SK-N-SH (cell line): ENCODE data around the gene CPPED1.
"Not testable (repeated sequence)": the region's sequence is repeated elsewhere in the genome, so short reads cannot be mapped to it uniquely, and the experiment has no call there.

Experiments
- EP300 ChIP-seq, 2 experiments: IDR thresholded peaks; 2 replicates each; pipeline versions ENCODE4 v1.4.0 to v1.6.1; 2012; ENCODE audit warnings: borderline replicate concordance in 1 of 2, low read depth in 1 of 2, low read length in 1 of 2
- FOXM1 ChIP-seq: IDR thresholded peaks from 2 replicates; pipeline ENCODE4 v1.4.0; 2012; ENCODE audit warnings: low read depth, mild to moderate bottlenecking
- NRF1 ChIP-seq: IDR thresholded peaks from 2 replicates; pipeline ENCODE4 v1.6.1; 2012; ENCODE audit warnings: low read depth, mild to moderate bottlenecking, low read length
- POLR2AphosphoS5 ChIP-seq: IDR thresholded peaks from 2 replicates; pipeline ENCODE4 v1.6.1; 2012; ENCODE audit warnings: low read depth, low read length
- RAD21 ChIP-seq: IDR thresholded peaks from 2 replicates; pipeline ENCODE4 v1.6.1; 2012; ENCODE audit warnings: mild to moderate bottlenecking, low read length
- RCOR1 ChIP-seq: fragments of 150-350 bp; IDR thresholded peaks from 2 replicates; pipeline ENCODE4 v1.6.1; 2017; ENCODE audit warnings: antibody characterized with exemption, low read length
- SIN3A ChIP-seq: IDR thresholded peaks from 2 replicates; pipeline ENCODE4 v1.6.1; 2012; ENCODE audit warnings: low read depth, mild to moderate bottlenecking, low read length, moderate library complexity, borderline replicate concordance
- SMC3 ChIP-seq: IDR thresholded peaks from 2 replicates; pipeline ENCODE4 v1.6.1; 2012; ENCODE audit warnings: low read depth, low read length, improper control_type of control experiment
- TAF1 ChIP-seq: IDR thresholded peaks from 2 replicates; pipeline ENCODE4 v1.6.1; 2012; ENCODE audit warnings: low read depth, mild to moderate bottlenecking, low read length, moderate library complexity, borderline replicate concordance
- TF ChIP-seq, protein P1 (sequence below): IDR thresholded peaks from 2 replicates; pipeline ENCODE4; 2012
- TF ChIP-seq, protein P2 (sequence below): fragments of 200-600 bp; sonication (generic); IDR thresholded peaks from 2 replicates; pipeline ENCODE4 v1.6.1; 2017; ENCODE audit warnings: antibody characterized with exemption, mild to moderate bottlenecking, moderate library complexity
- TF ChIP-seq, protein P3 (sequence below): IDR thresholded peaks from 2 replicates; pipeline ENCODE4 v1.4.0; 2012; ENCODE audit warnings: low read depth
- TF ChIP-seq, protein P4 (sequence below): IDR thresholded peaks from 2 replicates; pipeline ENCODE4 v1.4.0; 2012; ENCODE audit warnings: low read depth, borderline replicate concordance

DNA sequence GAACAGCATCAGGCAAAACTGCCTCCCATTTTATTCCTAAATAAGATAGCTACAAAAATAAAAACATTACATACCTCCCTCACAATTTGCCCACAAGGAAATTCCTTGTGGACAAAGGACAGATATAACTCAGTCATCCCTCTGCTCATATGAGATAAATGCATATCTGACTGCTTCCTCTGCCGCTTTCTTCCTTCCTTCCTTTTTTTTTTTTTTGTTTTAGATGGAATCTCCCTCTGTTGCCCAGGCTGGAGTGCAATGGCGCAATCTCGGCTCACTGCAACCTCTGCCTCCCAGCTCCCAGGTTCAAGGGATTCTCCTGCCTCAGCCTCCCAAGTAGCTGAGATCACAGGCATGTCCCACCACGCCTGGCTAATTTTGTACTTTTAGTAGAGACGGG is 9.6 kb upstream of the CPPED1 start:
- TF ChIP-seq EP300 (IDR thresholded peaks at IDR 0.05; ENCODE audit: borderline replicate concordance in 1 of 2, low read depth in 1 of 2, low read length in 1 of 2); FOXM1; POLR2AphosphoS5; TAF1; SMC3; SIN3A; NRF1; RAD21; RCOR1: not testable (repeated sequence)
- TF ChIP-seq, protein P1, sequence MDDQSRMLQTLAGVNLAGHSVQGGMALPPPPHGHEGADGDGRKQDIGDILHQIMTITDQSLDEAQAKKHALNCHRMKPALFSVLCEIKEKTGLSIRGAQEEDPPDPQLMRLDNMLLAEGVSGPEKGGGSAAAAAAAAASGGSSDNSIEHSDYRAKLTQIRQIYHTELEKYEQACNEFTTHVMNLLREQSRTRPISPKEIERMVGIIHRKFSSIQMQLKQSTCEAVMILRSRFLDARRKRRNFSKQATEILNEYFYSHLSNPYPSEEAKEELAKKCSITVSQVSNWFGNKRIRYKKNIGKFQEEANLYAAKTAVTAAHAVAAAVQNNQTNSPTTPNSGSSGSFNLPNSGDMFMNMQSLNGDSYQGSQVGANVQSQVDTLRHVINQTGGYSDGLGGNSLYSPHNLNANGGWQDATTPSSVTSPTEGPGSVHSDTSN: not testable (repeated sequence)
- TF ChIP-seq, protein P2, sequence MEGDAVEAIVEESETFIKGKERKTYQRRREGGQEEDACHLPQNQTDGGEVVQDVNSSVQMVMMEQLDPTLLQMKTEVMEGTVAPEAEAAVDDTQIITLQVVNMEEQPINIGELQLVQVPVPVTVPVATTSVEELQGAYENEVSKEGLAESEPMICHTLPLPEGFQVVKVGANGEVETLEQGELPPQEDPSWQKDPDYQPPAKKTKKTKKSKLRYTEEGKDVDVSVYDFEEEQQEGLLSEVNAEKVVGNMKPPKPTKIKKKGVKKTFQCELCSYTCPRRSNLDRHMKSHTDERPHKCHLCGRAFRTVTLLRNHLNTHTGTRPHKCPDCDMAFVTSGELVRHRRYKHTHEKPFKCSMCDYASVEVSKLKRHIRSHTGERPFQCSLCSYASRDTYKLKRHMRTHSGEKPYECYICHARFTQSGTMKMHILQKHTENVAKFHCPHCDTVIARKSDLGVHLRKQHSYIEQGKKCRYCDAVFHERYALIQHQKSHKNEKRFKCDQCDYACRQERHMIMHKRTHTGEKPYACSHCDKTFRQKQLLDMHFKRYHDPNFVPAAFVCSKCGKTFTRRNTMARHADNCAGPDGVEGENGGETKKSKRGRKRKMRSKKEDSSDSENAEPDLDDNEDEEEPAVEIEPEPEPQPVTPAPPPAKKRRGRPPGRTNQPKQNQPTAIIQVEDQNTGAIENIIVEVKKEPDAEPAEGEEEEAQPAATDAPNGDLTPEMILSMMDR: not testable (repeated sequence)
- TF ChIP-seq, protein P3, sequence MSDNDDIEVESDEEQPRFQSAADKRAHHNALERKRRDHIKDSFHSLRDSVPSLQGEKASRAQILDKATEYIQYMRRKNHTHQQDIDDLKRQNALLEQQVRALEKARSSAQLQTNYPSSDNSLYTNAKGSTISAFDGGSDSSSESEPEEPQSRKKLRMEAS: not testable (repeated sequence)
- TF ChIP-seq, protein P4, sequence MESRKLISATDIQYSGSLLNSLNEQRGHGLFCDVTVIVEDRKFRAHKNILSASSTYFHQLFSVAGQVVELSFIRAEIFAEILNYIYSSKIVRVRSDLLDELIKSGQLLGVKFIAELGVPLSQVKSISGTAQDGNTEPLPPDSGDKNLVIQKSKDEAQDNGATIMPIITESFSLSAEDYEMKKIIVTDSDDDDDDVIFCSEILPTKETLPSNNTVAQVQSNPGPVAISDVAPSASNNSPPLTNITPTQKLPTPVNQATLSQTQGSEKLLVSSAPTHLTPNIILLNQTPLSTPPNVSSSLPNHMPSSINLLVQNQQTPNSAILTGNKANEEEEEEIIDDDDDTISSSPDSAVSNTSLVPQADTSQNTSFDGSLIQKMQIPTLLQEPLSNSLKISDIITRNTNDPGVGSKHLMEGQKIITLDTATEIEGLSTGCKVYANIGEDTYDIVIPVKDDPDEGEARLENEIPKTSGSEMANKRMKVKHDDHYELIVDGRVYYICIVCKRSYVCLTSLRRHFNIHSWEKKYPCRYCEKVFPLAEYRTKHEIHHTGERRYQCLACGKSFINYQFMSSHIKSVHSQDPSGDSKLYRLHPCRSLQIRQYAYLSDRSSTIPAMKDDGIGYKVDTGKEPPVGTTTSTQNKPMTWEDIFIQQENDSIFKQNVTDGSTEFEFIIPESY: not testable (repeated sequence)
